NCI-H226 (cell line): ENCODE results near the gene ZNF813.

Experiments used
- DNase-seq: peaks from one replicate; pipeline ENCODE4 v3.0.0-alpha.2; 2015

Gene ZNF813

DNA sequence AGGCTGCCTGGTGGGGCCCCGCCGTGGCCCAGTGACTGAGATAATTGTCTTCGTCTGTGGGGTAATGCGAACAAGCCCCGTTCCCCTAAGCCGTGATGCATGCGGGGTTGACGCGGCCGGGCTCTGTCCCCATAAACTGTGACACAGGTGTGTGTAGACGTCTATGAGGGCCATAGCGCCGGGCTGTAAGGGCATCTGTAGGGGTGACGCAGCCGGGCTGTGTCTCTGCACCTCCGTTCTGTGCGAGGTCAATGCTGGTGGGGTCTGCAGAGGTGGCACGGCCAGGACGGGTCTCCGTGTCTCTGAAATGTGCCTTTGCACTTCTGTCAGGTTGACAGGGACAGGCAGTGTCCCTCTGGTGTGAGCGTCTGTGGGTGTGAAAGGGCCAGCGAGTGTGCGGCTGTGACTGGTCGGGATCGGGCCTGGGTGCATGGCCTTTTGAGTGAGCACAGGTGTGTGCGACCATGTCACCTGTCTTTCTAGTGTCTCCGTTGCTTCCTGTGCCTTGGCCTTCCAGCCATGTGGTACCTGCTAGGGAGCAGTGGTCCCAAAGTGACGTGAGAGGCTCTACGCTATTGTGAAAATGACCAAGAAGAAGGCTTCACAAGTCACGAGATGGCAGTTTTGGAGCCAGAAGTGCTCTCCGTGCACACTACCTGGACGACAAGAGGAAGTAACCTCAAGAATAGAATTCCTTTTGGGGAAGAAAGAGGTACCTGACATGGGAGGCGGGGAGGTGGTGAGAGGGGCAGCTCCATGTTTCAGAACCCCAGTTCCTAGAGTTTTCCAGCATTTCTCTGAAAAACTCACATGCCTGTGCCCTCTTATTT, 54.1 kb downstream of the ZNF813 start:
- no peak for DNase-seq

DNA sequence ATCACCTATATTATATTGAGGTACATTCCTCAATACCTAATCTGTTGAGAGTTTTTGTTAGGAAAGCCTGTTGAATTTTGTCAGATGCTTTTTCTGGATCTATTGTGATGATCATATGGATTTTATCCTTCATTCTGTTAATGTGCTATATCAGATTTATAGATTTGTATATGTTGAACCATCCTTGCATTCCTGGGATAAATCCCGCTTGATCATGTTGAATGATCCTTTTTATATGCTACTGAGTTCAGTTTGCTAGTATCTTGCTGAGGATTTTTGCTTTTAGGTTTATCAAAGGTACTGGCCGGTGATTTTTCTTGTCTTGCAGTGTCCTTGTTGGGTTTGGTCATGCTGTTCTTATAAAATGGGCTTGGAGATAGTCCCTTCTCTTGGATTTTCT, 58.4 kb downstream of the ZNF813 start:
- no peak for DNase-seq

DNA sequence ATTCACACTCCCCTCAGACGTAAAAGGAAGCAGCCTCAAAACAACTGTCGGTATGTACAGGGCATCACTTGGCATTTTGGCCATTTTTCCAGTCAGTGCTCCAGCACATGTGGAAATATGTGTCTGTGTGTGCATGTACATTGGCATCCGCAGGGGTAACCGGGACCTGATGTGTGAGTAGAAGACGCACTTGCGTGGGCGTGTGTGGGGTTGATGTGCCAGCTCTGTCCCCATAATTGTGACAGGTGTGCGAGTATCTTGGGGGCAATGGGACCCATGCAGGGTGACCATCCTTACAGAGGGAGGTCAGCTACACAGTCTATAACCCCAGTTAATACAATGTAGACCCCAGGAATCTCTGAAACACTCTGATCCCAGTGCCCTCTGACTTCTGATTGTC, 63.1 kb downstream of the ZNF813 start:
- DNase-seq = no peak

DNA sequence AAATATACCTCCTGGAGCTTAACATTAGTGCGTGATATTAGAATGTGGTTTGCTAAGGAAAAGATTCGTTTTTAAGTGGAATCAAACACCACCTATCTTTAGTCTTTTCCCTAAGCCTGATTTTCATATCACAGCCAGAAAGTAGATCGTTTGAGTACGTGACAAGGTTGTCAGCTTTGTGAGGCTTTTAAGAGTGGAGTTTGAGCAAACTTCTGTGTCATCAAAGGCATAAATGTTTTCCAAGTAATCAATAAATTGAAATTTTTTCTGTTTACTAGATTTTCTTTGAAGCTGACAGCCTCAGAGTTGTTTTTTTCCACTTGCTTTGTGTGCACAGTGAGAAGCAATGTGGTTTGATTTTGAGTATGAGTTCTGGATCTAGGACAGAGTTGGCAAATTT, 63.9 kb downstream of the ZNF813 start:
- no peak for DNase-seq

DNA sequence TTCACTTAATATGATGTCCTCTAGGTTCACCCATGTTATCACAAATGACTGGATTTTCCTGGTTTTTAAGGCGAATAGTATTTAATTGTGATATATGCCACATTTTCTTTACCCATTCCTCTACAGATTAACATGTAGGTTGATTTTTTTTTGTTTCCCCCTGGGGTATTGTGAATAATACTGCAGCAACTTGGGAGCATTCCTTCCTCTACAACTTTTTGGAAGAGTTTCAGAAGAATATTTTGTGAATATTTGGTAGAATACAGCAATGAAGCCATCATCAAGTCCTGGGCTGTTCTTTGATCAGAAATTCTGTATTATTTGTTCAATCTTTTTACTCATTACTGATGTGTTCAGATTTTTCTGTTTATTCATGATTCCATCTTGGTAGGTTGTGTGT, 64.8 kb downstream of the ZNF813 start:
- no peak for DNase-seq

DNA sequence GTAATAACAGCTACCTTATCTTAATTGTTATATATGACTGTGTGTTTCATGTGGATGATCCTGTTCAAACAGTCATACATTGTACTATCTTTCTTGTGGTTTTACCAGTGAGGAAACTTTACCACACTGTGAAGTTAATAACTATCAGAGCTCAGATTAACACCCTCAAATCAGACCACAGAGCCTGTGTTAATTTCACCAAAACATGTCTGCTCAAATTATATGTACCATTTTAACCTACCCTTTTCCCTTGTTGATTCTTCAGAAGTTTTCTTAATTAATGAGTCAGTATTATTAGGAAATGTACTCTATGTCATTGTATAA, 68.7 kb downstream of the ZNF813 start:
- no peak for DNase-seq

DNA sequence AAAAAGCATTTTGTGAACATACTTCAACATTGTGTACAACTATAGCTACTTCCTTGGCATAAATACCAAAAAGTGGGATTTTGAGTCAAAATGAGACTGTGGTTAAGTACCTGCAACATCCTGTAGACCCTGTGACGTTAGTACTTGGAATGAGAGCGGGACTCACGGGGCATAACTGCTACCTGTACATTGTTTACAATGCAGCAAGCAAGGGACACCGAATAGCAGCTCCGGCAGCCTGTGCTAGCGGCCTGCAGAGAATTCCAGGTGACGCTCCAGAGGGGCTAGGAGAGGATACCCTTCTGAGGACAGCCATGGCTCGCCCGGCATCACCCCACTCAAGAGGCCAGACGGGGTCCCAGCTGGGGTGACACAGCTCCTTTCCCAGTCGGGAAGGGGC, 69.6 kb downstream of the ZNF813 start:
- no peak for DNase-seq

DNA sequence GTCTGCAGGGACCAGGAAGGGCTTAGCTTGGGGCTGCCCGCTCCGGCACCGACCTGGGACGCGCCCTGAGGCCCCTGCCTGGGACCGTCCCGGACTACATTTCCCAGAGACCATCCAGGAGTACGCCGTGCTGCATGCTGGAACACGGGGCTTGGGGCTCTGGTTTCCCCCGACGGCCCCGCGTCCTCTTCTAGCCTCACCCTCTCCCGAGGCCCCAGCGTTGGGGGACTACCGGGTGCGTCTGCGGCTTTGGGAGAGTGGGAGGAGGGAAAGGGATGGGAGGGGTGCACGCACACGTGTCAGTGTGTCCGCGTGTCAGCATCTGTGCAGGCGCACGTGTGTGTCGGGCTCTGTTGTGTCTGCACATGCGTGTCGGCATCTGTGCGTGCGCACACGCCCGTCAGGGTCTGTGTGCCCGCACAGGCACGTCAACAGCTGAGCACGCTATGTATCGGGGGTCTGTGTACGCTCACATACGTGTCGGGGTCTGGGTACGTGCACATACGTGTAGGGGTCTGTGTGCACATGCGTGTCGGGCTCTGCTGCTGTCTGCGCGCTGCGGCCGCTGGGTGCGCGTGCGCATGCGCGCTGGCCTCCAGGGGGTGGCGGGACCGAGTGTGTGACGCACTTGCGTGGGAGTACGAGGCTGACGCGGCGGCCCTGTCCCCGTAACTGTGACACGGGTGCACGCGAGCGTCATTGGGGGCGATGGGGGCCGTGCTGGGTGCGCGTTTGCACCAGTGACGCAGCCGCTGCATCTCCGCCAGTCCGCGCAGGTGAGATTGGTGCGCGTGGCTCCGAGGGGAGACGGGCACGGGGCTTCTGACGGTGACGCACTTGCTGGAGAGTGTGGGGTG, 70.2 kb downstream of the ZNF813 start, which contains the start of gene ZNF331:
ZNF331 (plus strand) TSS at position 625 of the 857 bp plus-strand sequence. CDS start 31,232 bp downstream, outside the sequence.
- no peak for DNase-seq

DNA sequence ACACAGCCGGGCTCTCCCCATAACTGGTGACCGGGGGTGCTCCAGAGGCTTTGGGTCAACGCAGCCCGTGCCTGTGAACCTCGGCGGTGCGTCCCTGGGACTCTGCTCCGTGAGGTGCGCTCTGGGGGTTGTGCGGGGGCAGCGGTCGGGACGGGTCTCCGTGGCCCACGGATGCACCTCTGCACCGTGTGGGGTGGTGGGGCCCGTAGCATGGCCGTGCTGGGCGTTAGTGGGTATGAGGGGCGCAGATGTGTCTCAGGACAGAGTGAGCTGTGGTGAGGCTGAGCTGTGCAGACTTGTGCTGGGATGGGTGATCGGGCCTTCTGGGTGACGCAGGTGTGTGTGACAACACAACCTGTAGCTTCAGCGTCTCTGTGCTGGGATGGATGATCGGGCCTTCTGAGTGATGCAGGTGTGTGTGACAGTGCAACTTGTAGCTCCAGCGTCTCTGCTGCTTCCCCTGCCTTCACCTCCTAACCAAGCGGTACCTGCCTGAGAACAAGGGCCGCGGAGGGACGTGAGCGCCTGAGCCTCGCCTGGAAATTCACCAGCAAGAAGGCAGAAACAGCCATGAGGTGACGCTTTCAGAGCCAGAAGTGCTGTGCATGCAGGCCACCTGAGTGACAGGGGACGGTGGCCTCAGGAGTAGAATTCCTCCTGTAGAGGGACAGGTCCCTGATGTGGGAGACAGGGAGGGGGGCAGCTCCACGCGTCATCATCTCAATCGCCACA, 71.0 kb downstream of the ZNF813 start:
- DNase-seq = no peak

DNA sequence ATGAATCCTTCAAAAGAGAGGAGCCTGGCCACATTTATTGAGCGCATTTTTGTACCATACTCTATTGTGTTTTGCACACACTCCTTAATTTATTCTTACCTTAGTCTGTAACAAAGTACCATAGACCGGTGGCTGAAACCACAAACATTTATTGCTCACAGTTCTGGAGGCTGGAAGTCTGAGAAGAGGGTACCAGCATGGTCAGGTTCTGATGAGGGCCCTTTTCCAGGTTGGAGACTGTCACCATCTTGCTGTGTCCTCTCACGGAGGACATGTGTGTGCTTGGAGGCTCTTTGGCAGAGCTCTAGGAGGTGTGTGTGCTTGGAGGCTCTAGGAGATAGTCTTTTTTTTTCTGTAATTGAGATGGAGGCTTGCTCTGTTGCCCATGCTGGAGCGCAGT, 72.6 kb downstream of the ZNF813 start:
- DNase-seq = no peak

DNA sequence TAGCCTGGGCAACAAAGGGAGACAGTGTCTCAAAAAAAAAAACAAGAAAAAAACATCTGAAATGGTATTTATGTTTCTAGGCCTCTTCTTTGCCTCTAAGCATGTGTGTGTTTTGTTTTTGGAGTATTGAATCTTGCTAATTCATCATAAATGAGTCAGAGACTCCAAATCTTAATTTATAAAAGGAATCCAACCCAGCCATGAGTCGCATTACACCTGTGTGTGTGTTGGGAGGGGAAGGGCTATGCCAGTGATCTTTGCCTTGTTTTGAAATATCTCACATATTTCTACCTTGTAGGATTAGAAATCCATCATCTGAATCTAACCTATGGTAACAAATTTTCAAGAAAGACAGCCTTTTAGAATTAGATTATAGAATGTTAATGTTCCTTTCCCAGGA, 74.4 kb downstream of the ZNF813 start:
- DNase-seq = no peak

DNA sequence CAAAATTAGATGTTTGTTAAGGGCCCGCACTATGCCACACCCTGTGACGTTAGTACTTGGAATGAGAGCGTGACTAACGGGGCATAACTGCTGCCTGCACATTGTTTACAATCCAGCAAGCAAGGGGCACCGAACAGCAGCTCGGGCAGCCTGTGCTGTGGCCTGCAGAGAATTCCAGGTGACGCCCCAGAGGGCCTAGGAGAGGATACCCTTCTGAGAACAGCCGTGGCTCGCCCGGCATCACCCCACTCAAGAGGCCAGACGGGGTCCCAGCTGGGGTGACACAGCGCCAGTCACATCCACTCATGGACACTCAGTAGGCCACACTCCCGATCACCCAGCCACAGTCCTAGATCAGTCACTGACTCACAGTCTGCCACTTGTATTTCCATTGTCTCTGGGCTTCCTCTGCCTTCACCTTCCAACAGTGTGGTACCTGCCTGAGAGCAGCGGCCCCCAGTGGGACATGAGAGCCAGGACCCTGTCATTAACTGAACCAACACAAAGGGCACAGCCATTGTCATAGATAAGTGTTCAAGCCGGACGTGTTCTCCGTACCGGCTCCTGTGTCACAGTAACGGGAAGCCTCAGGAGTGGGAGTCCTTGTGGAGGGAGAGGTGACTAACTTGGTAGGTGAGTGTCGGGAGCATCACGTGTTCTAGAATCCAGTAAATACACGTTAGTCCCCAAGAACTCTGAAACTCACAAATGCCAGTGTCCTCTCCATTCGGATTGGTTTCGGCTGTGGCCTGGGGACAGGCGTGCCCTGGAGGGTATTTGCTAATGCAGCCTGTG, 77.9 kb downstream of the ZNF813 start:
- no peak for DNase-seq
